Urothelium cell line (cell line): ENCODE data around the gene ELMO1.

Experiments
- DNase-seq: peaks from one replicate; pipeline ENCODE4 v3.0.0; 2011; ENCODE audit warnings: low spot score, mixed read lengths
- FAIRE-seq: peaks from 2 replicates; lab custom pipeline; 2011; peaks lifted over from hg19 to GRCh38; lab: Jason Lieb, UNC

ELMO1 gene

DNA sequence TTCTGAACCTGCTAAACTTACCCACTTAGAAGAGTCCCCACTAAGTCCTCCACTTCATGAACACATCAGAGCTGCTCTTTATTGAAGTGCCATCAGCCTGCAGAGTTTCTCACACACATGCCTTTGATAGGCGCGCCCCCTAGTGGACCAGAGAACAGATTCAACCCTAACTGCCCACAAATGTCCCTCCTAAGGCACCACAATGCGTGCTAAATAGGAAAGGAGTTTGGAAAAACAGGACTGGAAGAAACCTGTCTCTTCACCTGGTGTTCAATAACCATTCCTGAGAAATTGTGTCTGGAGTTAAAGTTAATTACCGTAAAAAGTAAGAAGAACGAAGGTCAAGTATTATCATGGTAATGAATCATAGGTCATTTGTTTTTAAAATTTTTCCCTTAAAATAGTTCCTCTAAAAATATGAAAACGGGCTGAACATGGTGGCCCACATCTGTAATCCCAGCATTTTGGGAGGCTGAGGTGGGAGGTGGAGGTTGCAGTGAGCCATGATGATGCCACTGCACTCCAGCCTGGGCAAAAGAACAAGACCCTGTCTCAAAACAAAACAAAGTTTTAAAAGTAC, 249.7 kb downstream of the ELMO1 start:
- FAIRE-seq (peak; percentile 87), DNase-seq (peak; percentile 81)

DNA sequence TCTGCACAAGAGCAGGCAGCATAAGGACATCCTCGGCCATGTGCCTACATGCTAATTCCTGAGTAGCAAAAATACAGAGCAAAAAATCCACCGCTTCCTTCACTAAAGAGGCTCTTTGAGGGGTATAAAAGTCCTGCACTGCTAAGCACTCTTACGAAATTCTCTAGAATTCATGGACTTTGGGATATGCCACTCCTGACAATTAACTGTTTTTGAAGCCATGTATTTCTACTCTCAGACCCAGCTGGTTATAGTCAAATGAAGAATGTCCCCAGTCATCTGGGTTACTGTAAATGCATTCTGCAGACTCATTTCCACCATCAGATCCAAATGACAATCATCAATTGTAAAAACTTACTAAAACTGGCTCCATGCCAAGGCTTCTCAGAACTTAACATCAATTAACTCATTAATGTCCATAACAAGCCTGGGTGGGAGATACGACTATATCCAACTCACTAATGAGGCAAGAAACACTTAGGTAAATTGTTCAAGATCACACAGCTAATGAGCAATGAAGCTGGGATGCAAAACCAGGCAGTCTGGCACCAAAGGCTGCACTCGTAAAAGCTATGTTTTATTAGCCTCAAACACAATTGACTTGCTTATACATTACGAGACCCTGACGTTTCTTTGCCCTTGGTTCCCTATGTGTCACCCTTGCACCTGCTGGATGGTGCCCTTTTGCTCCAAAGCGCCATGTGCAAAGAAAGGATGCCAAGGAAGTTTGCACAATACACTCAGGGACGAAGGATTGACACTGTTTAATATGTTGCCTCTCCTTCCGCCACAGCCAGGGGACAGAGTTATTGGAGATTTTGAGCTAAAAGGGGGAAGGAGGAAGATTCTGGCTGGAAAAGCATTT, 250.4 kb downstream of the ELMO1 start:
- FAIRE-seq (no peak), DNase-seq (no peak)

DNA sequence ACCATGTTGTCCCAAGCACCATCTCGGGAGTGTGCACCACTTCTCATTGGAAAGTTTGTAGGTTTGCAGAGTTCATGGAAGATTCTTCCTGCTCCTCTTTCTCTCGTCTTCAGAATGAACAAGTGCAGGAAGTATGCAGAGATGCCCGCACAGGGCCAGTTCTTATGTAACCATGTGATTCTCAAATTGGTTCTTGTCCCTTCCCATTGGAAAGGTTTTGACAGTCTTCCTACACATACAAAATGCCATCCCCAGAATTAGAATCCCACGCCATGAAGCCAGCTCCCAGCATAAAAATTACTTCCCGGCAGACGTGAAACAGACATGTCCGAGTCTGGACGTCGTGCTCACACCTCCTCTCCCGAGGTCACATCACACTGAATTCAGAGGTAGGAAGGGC, 251.6 kb downstream of the ELMO1 start:
- no peak for DNase-seq
- no peak for FAIRE-seq

DNA sequence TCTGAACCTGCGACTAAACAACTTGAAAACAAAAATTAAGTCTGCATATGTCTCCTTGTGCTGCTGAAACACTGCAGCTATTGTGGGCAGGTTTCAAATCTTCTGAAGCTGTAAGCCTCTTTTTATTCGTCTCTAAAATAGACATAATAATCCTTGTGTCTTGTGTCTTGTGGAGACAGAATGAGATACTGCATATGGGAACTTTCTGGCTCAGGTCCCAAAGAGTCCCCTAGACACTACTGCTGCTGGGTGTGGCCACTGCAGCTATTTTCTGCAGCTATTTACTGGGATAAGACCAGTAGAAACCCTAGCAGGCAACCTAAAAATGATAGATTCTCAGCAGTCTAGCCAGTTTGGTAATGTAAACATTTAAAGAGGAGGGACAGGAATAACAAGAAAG, 252.0 kb downstream of the ELMO1 start:
- no peak for DNase-seq
- FAIRE-seq = no peak

DNA sequence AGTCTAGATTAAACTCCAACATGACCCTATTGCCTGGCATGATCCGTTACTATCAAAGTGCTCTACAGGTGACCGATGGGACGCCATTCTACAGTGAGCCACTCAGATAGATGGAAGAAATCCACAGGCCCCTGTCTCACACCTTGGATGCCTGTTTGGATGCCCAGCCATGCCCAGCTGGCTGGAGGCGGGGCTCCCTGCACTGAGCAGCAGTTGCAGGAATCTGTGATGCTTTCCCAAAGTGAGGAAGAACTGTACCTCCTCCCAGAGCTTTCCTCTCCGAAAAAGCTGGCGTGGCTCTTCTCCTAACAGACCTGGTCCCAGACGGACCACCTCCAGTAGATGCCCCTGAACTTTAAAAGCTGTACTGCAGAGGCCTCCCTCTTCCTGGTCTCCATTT, 253.3 kb downstream of the ELMO1 start:
- FAIRE-seq (no peak), DNase-seq (no peak)

DNA sequence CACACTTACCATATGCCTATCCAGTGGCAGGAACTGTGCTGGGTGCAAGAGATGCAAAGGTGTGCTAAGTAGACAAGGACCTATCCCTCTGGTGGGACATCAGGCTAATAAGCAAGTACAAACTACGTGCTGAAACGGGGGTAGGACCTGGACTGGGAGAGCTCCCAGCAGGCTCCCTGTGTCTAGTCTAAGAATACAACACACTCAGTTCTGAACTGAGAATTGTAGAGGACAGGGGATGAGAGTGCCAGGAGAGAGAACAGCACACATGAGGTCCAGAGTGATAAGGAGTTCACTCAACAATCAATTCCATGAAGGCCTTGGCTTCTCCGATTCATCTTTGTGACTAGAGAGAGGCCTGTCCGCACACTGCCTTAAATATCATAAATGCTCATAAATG, 253.7 kb downstream of the ELMO1 start:
- no peak for FAIRE-seq

DNA sequence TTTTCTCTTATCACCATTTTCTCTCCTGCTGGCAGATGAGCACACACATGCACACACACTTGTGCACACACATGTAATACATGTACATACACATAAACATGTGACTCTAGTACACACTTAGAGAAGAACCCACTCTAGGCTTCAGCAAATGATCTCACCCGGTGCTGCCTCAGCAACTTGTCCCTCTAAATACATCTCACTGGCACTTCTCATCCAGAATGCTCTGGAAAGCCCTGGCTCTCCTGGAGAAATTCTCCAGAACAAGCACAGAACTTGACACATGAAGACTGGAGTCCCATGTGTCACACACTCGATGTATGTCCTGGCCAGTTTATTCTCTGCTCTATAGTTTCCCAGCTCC, 254.9 kb downstream of the ELMO1 start:
- FAIRE-seq = no peak
- DNase-seq = no peak

More for the DNA sequence above, 253.7 kb downstream of the ELMO1 start:
- DNase-seq = no peak

DNA sequence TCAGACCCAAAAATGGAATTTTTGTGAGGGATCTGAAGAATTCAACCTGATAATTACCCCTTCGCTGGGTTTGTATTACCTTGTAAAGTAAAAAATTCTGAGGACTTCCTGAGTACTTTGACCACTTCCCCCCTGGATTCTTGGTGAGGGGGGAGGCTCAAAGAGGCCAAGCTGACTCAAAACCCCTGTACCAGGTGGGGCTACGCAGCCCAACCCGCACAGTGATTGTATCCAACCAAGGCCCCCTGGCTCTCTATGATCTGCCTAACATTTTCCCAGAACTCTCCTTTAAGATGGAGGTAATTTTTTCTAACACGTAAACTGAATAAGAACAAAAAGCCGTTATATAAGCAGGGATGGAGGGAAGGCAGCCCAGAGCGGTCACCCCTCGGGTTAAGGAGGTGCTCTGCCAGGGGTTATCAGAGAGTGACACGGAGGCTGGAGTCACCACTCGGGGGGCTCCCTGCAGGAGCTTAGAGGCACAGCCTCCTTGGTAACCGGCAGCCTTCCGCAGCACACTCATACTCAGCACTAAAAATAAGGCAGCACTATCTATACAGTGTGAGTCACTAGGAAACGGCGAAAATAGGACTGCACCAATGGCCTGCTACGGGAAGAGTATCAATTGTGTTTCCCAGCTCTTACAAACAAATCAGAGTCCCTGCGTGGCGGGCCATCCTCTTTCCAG, 255.4 kb downstream of the ELMO1 start:
- DNase-seq = no peak
- FAIRE-seq = no peak

DNA sequence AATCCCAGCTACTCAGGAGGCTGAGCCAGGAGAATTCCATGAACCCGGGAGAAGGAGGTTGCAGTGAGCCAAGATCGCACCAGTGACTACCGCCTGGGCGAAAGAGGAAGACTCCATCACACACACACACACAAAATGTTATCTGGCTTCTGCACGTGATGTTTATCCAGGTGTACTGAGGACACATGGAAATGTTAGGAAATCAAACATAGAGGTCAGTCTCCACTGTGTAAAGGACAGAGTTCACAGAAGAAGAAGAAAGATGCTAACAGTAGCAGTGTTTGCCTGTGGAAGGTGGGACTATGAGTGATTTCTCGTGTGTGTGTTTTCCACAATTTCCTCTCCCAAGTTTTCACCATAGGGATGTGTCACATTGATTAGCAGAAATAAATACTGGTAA, 256.9 kb downstream of the ELMO1 start:
- no peak for DNase-seq

DNA sequence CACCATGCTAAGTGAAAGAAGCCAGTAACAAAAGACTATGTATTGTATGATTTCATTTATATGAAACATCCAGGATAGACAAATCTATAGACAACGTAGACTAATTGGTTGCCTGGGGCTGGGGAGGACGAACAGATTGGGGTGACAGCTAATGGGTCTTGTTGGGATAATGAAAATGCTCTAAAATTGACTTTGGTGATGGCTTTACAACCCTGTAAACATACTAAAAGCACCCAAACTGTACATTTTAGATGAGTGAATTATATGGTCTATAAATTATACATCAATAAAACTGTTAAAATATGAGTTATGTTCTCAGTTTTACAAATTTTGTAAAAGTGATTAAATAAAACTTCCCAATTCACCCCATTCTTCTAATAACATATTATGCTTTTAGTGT, 261.5 kb downstream of the ELMO1 start:
- DNase-seq (no peak), FAIRE-seq (no peak)

More for the DNA sequence above, 256.9 kb downstream of the ELMO1 start:
- no peak for FAIRE-seq

DNA sequence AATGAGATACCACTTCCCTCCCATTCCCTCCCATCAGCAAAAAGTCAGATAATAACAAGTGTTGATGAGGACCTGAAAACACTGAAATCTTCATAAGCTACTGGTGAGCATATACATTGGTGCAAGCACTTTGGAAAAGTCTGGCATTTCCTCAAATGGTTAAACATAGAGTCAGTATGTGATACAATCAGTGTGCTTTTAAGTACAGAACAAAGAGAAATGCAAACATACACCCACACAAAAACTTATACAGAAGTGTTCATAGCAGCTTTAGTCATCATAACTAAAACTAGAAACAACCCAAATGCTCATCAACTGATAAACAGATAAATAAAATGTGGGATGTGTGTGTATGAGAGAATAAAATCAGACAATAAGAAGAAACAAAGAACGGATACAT, 261.9 kb downstream of the ELMO1 start:
- no peak for FAIRE-seq
- DNase-seq = no peak

DNA sequence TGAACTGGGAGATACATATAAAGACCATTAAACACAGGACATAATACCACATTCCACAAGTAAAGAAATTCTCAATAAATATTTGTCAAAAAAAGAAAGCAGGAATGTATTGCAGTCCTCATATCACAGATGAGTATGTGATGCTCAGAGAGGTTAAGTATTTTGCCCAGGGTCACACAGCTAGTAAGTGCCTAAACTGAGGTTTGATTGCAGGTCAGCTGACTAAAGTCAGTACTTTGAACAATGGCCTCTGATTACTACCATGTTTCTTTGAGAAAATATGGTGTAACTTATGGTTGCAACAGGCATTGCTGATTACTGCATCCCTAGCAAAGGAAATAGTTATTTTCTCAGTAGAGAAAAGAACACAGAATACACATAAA, 267.1 kb downstream of the ELMO1 start:
- no peak for FAIRE-seq
- no peak for DNase-seq

DNA sequence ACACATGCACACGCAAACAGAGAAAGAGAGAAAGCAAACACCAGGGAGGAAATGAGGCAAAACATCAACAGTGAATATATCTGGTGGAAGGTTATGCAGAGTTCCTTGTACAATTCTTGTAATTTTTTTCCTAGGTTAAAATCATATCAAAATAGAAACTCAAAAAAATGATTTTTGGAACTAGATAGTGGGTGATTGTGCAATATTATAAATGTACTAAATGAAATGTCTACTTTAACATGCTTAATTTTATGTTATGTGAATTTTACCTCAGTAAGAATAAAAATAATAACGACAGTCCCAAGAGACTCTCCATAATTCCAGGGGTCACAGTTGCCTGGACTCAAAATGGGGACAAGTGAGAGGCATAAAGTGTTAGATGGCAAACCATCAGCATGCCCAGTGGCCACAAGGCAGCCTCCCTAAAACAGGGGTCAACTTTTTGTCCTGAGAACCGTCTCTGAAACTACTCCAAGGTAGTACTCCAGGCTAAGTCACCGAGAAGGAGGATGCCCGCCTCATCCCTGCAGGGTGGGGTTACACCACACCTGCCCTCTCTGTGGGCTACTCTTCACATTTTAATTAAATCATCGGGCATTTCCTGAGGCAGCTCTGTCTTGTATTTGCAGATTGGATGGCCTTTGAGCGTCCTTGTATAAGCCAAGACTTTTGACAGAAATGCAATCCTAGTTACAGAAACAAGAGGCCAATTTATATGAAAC, 267.7 kb downstream of the ELMO1 start:
- FAIRE-seq (no peak), DNase-seq (no peak)

DNA sequence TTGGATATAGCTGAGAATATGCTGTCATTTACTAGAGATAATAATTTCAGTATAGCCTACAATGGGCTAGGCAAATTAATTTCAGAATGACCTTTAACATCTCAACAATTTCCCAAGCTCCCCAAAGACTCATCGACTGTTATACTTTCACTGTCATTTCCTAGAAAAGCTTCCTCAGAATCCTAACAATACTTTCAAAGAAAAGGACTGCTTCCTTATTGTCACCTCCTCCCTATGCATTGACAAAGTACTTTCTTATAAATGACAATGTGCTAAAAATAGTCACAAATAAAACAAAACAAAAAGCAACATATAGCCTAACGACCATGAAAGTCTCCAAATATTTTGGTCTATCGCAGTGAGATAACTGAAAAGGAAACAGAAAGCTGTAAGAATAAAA, 272.6 kb downstream of the ELMO1 start:
- no peak for FAIRE-seq
- DNase-seq = no peak

DNA sequence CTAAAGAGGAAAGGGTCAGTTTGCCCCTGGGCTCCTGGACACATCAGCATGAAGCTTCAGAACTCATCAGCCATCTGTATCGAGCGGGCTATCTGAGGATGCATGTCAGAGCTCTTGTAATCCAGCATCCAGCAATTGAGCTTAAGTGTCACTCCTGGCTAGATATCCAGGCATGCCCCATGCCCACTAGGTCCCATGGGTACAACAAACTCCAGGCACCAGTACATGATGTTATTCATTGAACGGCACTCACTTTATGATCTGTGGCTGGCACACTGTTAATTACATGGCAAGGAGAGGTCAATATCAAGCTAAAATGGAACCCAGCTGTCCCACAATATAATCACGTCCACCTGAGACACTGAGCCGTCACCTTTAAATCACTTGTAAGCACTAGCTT, 274.2 kb downstream of the ELMO1 start:
- DNase-seq = no peak
- FAIRE-seq = no peak

DNA sequence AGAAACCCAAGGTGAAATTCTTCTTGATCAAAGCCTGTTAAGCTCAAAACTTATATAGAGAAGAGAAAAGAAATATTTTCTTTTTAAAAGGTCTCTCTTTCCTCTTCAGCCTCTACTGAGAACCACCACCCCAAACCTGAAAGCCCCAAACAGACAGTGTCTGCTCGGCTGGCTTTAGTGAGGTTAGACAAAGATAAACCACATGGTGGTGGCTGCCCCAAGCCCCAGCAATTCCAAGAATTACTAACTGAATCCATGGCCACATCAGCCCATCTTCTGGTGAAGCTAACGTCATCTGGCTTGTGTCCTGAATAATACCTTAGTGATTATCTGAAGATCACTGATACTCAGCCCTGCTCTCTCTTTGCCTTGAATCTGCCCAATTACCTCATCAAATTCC, 275.0 kb downstream of the ELMO1 start:
- DNase-seq = no peak
- FAIRE-seq = peak; percentile 35

DNA sequence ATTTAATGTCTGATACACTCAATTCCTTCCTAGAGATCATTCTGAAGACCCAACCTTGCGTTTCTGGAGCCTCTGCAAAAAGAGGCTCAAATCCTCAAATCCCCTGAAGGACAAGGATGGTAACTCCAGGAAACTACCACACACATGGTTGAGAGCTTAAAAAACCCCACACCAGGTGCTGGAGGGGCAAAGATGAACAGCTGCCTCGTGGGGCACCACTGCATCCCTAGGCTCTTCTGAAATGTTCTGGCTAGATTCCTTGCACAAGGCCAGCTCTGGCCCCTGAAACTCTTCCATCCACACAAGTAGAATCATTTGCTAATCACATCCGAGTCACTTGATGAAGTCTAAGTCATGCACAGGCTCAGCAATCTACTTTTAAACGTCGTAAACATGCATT, 286.6 kb downstream of the ELMO1 start:
- DNase-seq = no peak

DNA sequence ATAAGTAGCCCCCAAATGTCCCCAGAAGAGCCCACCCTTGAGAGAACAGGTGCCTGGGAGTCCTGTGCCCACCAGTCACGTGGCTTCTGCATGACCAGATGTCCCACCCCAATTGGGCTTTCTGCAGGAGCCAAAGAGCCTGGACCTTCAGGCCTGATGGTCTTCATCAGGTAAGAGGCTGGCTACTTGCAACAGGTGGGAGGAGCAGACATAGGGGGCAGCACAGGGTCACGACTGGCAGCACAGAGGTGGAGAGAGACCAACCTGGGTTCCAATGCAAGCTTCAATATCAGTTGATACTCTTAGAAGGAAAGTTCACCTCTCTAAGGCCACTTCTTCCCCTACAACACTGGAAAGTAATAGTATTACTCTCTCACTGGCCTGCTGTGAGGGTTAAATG, 288.0 kb downstream of the ELMO1 start:
- no peak for FAIRE-seq

More for the DNA sequence above, 286.6 kb downstream of the ELMO1 start:
- FAIRE-seq = peak; percentile 32

DNA sequence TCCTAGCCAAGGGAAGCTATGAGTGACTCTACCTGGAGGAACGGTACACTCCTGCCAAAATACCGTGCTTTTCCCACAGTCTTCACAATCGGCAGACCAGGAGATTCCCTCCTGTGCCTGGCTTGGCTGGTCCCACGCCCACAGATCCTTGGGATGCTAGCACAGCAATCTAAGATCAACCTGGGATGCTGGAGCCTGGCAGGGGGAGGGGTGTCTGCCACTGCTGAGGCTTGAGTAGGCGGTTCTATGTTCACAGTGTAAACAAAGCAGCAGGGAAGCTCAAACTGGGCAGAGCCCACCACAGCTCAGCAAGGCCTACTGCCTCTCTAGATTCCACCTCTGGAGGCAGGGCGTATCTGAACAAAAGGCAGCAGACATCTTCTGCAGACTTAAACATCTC, 295.3 kb downstream of the ELMO1 start:
- FAIRE-seq (no peak), DNase-seq (no peak)

More for the DNA sequence above, 288.0 kb downstream of the ELMO1 start:
- DNase-seq = no peak

DNA sequence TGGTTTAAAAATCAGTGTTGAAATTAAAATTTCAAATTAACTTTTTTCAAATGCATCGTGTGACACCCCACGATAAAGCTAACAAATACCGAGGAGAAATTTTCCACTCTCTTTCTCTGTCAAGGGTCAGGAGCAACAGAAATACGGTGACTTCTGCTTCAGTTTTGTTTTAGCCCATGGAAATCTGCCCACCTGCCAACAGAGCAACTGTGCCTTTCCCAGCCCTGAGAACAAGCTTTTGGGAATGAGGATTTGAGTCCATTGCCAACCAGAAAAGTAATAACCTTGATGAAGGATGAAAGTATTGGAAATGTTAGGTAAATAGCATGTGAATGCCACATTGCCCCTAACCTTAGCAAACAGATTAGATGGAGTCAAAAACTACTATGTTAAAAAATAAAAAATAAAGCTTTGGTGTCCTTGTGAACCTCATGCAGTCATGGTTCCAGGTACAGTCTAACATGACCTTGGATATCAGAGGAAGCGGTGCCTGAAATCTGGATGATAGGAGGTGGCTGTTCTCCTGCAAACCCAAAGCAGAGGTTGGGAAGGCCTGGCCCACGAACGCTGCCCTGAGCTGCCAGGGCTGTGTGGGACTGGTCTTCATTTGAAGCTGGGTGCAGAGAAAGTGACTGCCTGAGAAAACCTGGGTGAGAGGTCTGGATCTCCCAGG, 296.8 kb downstream of the ELMO1 start:
- DNase-seq = no peak
- no peak for FAIRE-seq

DNA sequence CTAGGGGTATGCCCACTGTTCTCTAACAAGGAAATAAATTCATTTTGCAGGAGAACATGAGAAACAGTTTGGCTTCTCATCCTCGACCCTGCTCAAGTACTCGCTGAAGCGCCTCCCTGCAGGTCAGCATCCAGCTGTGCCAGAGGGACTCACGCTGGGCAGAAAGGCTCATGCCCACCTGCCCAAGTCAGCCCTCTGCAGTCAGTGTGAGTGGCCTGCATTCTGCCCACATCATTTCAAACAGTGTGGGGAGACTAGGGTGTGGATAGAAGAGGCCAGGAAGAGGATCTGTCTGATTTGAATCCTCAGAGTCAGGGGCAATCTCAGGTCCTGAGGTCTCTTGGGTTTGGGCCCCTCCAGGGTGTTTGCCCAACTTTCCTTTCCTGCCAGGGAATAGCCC, 297.8 kb downstream of the ELMO1 start:
- FAIRE-seq = no peak
- DNase-seq = no peak
